H1 (cell line): ENCODE data around the gene MRPL43. TPM values are rescaled to one million over a fixed set of nuclear protein-coding genes. Genes with fewer than 3 reads are reported as not detected.

ENCODE experiments used
- CTCF ChIA-PET: fragments of 300-600 bp; sonication (Branson Sonifier 250); formaldehyde crosslinking; loops from one replicate; lab custom pipeline; 2021; ENCODE audit not compliant: partially characterized antibody; lab: Charles Lee
- POLR2A ChIA-PET: fragments of 300-600 bp; sonication (Branson Sonifier 250); formaldehyde crosslinking; loops from one replicate; lab custom pipeline; 2021; ENCODE audit warnings: inconsistent platforms; ENCODE audit not compliant: partially characterized antibody; lab: Charles Lee
- DNase-seq, 2 experiments: peaks; one replicate each; pipeline versions ENCODE4 v3.0.0 to v3.0.0-alpha.2; 2010 to 2022; ENCODE audit warnings: low spot score in 2 of 2, low read depth in 1 of 2, mixed read lengths in 1 of 2
- FAIRE-seq: peaks from 2 replicates; lab custom pipeline; 2011; peaks lifted over from hg19 to GRCh38; lab: Jason Lieb, UNC
- H2AFZ ChIP-seq: 2 replicates; pipeline ENCODE4 v1.8.1; 2012; ENCODE audit warnings: low read length, inconsistent platforms
- H2AK5ac ChIP-seq: 2 replicates; pipeline ENCODE4 v1.6.1; 2013; ENCODE audit warnings: low read depth, low read length
- H2BK120ac ChIP-seq: replicated peaks from 2 replicates; pipeline ENCODE3; 2013; ENCODE audit warnings: low read depth, low read length, inconsistent platforms
- H2BK12ac ChIP-seq: 2 replicates; pipeline ENCODE4 v1.6.1; 2013; ENCODE audit warnings: low read depth, low read length
- H2BK15ac ChIP-seq: 2 replicates; pipeline ENCODE4 v1.6.1; 2013; ENCODE audit warnings: low read length
- H2BK20ac ChIP-seq: 2 replicates; pipeline ENCODE4 v1.6.1; 2013; ENCODE audit warnings: low read length
- H2BK5ac ChIP-seq: 2 replicates; pipeline ENCODE4 v1.6.1; 2013; ENCODE audit warnings: low read depth, low read length
- H3K14ac ChIP-seq: 2 replicates; pipeline ENCODE4 v1.6.1; 2013; ENCODE audit warnings: inconsistent platforms; ENCODE audit not compliant: insufficient read length
- H3K18ac ChIP-seq: 2 replicates; pipeline ENCODE4 v1.6.1; 2013; ENCODE audit warnings: low read length; ENCODE audit errors: extremely low read depth
- H3K23ac ChIP-seq: 2 replicates; pipeline ENCODE4 v1.6.1; 2013; ENCODE audit warnings: inconsistent platforms; ENCODE audit not compliant: insufficient read length
- H3K23me2 ChIP-seq: 2 replicates; pipeline ENCODE4 v1.6.1; 2013; ENCODE audit warnings: low read depth, low read length
- H3K27ac ChIP-seq: 2 replicates; pipeline ENCODE4 v1.6.1; 2011; ENCODE audit warnings: low read depth, low read length, inconsistent platforms
- H3K27me3 ChIP-seq, 4 experiments: replicated peaks in 1 of 4; 1 replicate in 1 of 4; 2 replicates in 3 of 4; pipeline versions ENCODE4 v1.6.1 to v1.8.1; 2011 to 2013; ENCODE audit warnings: low read length in 3 of 4, mild to moderate bottlenecking in 3 of 4, inconsistent platforms in 2 of 4, mixed read lengths in 2 of 4, moderate library complexity in 1 of 4; ENCODE audit not compliant: control insufficient read depth in 3 of 4, insufficient read depth in 3 of 4; ENCODE audit errors: extremely low read depth in 1 of 4
- H3K36me3 ChIP-seq, 4 experiments: 2 replicates each; pipeline versions ENCODE4 v1.6.1 to v1.8.1; 2011 to 2013; ENCODE audit warnings: mild to moderate bottlenecking in 4 of 4, low read length in 3 of 4, moderate library complexity in 2 of 4, control low read depth in 1 of 4, inconsistent platforms in 1 of 4; ENCODE audit not compliant: insufficient read depth in 4 of 4, control insufficient read depth in 2 of 4
- H3K4ac ChIP-seq: replicated peaks from 2 replicates; pipeline ENCODE3; 2013; ENCODE audit warnings: low read length, low read depth, mixed read lengths, inconsistent platforms; ENCODE audit not compliant: insufficient read length
- H3K4me1 ChIP-seq, 4 experiments: replicated peaks in 1 of 4; 1 replicate in 1 of 4; 2 replicates in 3 of 4; pipeline versions ENCODE4 v1.6.1 to v1.8.1; 2011 to 2013; ENCODE audit warnings: low read length in 3 of 4, inconsistent platforms in 2 of 4, mixed read lengths in 1 of 4; ENCODE audit not compliant: insufficient read depth in 4 of 4, control insufficient read depth in 3 of 4
- H3K4me2 ChIP-seq, 2 experiments: 2 replicates each; pipeline versions ENCODE4 v1.6.1 to v1.8.1; 2011 to 2013; ENCODE audit warnings: low read depth in 2 of 2, low read length in 2 of 2, control low read depth in 1 of 2, inconsistent platforms in 1 of 2, mild to moderate bottlenecking in 1 of 2; ENCODE audit not compliant: insufficient read depth in 1 of 2
- H3K4me3 ChIP-seq, 4 experiments: fragments of 200-600, 300-600 bp in 1 of 4; sonication (generic), shearing (Covaris generic), sonication (Bioruptor Twin) in 1 of 4; 2 replicates each; pipeline versions ENCODE4 v1.5.1 to v1.8.1; 2011 to 2016; ENCODE audit warnings: low read length in 4 of 4, low read depth in 3 of 4, control low read depth in 2 of 4, inconsistent platforms in 2 of 4, mild to moderate bottlenecking in 2 of 4, mixed read lengths in 1 of 4, moderate library complexity in 1 of 4; ENCODE audit not compliant: insufficient read depth in 2 of 4; ENCODE audit errors: extremely low read depth in 1 of 4
- H3K56ac ChIP-seq: replicated peaks from 2 replicates; pipeline ENCODE3; 2013; ENCODE audit warnings: low read depth, mild to moderate bottlenecking, mixed read lengths, low read length, inconsistent platforms; ENCODE audit not compliant: insufficient read length
- H3K79me1 ChIP-seq: 2 replicates; pipeline ENCODE4 v1.6.1; 2013; ENCODE audit warnings: low read depth, low read length, control low read depth
- H3K79me2 ChIP-seq, 2 experiments: 2 replicates each; pipeline versions ENCODE4 v1.6.1 to v1.8.1; 2012 to 2013; ENCODE audit warnings: low read length in 2 of 2, mild to moderate bottlenecking in 2 of 2, inconsistent platforms in 1 of 2; ENCODE audit not compliant: insufficient read depth in 2 of 2, control insufficient read depth in 1 of 2
- H3K9ac ChIP-seq, 4 experiments: replicated peaks in 1 of 4; 1 replicate in 1 of 4; 2 replicates in 3 of 4; pipeline versions ENCODE4 v1.6.1 to v1.8.1; 2011 to 2013; ENCODE audit warnings: low read depth in 3 of 4, low read length in 3 of 4, control low read depth in 2 of 4, mild to moderate bottlenecking in 2 of 4, moderate library complexity in 2 of 4, inconsistent platforms in 1 of 4; ENCODE audit errors: extremely low read depth in 1 of 4
- H3K9me3 ChIP-seq, 2 experiments: 2 replicates each; pipeline versions ENCODE4 v1.6.1 to v1.8.1; 2012 to 2013; ENCODE audit warnings: mild to moderate bottlenecking in 2 of 2, moderate library complexity in 2 of 2, control low read depth in 1 of 2, inconsistent platforms in 1 of 2, low read depth in 1 of 2, low read length in 1 of 2, mixed read lengths in 1 of 2; ENCODE audit not compliant: insufficient read depth in 2 of 2
- H4K20me1 ChIP-seq, 2 experiments: replicated peaks in 1 of 2; 2 replicates each; pipeline versions ENCODE3 to v1.8.1; 2011 to 2013; ENCODE audit warnings: inconsistent platforms in 2 of 2, low read length in 2 of 2, mild to moderate bottlenecking in 1 of 2; ENCODE audit not compliant: insufficient read depth in 2 of 2, control insufficient read depth in 1 of 2
- H4K5ac ChIP-seq: 2 replicates; pipeline ENCODE4 v1.6.1; 2013; ENCODE audit warnings: low read length, low read depth, mixed read lengths, inconsistent platforms; ENCODE audit not compliant: insufficient read length
- H4K8ac ChIP-seq: 2 replicates; pipeline ENCODE4 v1.8.0; 2013; ENCODE audit warnings: mild to moderate bottlenecking, moderate library complexity, low read length, inconsistent platforms; ENCODE audit not compliant: insufficient read depth; ENCODE audit errors: extremely low read depth
- H4K91ac ChIP-seq: replicated peaks from 2 replicates; pipeline ENCODE3; 2013; ENCODE audit warnings: low read length, mixed read lengths, inconsistent platforms; ENCODE audit not compliant: insufficient read length
- RFX5 ChIP-seq: IDR thresholded peaks from 2 replicates; pipeline ENCODE4 v1.6.1; 2011; ENCODE audit warnings: low read depth, low read length, improper control_type of control experiment, borderline replicate concordance
- WGBS, 2 experiments: shearing (Covaris generic) in 1 of 2; methylation state at CpG; one replicate each; pipeline versions ENCODE4 v1.1.6 to v1.1.7; 2013 to 2015; ENCODE audit warnings: low lambda C conversion rate in 2 of 2, mixed read lengths in 2 of 2, inconsistent platforms in 1 of 2, low coverage in 1 of 2, missing lambda C conversion rate in 1 of 2; ENCODE audit not compliant: insufficient replicate concordance in 2 of 2, insufficient coverage in 1 of 2, insufficient read length in 1 of 2; ENCODE audit errors: extremely low coverage in 1 of 2, missing lambda C conversion rate in 1 of 2; 5-methylcytosine and 5-hydroxymethylcytosine counted together
- polyA plus RNA-seq, 7 experiments: library from polyadenylated mRNA; depleted of rRNA in 3 of 7; stranded (reverse) in 5 of 7; unstranded in 2 of 7; fragments of >200 nt in 5 of 7; fragments of 200-250 nt in 2 of 7; gene quantifications; 1 replicate in 5 of 7; 2 replicates in 1 of 7; 4 replicates in 1 of 7; pipeline versions ENCODE4 v1.2.1 to v1.2.3, GENCODE V29; 2011 to 2013; ENCODE audit warnings: missing spikeins in 2 of 7, mixed read lengths in 2 of 7
- total RNA-seq: library from RNA; stranded (reverse); fragmentation: NEBNext Ultra II Directional; extraction: Animal tissue kit (Norgen Biotek cat#: 25700); gene quantifications from 2 replicates; pipeline ENCODE4 v1.2.1, GENCODE V29; 2021
- TF ChIP-seq, protein P1 (sequence below), 3 experiments: IDR thresholded peaks; 1 replicate in 2 of 3; 2 replicates in 1 of 3; pipeline versions ENCODE4 v1.5.1 to v1.6.1; 2011; ENCODE audit warnings: low read length in 3 of 3, mild to moderate bottlenecking in 3 of 3, inconsistent platforms in 2 of 3, low read depth in 1 of 3, moderate library complexity in 1 of 3; ENCODE audit not compliant: insufficient read depth in 1 of 3; ENCODE audit errors: control extremely low read depth in 1 of 3

The MRPL43 gene
- total and polyA plus RNA-seq, 2 of the 8 experiments (the other 6 are each of a cell fraction or from before 2014, with no cell fraction given): 74.1 to 149 TPM

DNA sequence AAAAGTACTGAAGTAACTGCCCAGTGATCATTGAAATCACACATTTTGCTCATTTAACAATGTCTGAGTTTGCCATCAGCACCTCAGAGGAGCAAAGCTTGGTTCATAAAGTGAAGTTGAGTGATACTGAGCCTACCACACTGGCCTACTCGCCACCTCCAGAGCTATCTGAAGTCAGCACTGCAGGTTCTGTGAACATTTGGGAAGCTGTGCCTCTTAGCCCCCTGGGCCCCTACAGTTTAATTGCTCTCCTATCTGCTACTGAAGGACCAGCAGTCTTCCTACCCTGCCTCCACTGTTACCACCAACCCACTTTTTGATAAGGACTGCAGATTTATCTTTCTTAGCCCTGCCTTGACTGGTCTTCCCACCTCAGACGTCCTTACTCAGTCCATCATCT, 20.0 kb downstream of the MRPL43 start:
- peaks cover 7 to 19% (median 10%) of the 10 kb centered on the region in 4 experiments for H3K4me1 ChIP-seq
- no peak overlapping the region for H3K4me3 ChIP-seq
- no peak for DNase-seq
- FAIRE-seq: no peak
- POLR2A ChIA-PET: interaction anchor here (1.1 to 6.0 kb wide), 6 partner anchors 9 to 55 kb away, joined by 3 to 38 read pairs (median 4); partner anchors contain the start of genes LZTS2, MRPL43, SLF2 and TWNK
- 70% methylated on average over 2 of the region's 2 CpGs; no CpG with 5 or more reads in 1 of the 2 experiments for WGBS, 2 experiments
- peaks cover 0 to 7% (median 2%) of the 10 kb centered on the region in 4 experiments; a peak in 1 of 8 replicates for H3K36me3 ChIP-seq
- H2BK12ac ChIP-seq: no peak overlapping the region
- H3K4ac ChIP-seq: no peak overlapping the region
- H3K79me2 ChIP-seq: no peaks in the 10 kb centered on the region
- no peak overlapping the region for H3K9ac ChIP-seq
- peaks cover 9% of the 10 kb centered on the region for H3K23me2 ChIP-seq
- H2AK5ac ChIP-seq: no peak overlapping the region
- H3K4me2 ChIP-seq: no peak overlapping the region
- peaks cover 0 to 3% (median 1%) of the 10 kb centered on the region in 4 experiments; a peak in 1 of 7 replicates for H3K27me3 ChIP-seq
- no peak overlapping the region for H2BK120ac ChIP-seq
- no peaks in the 10 kb centered on the region for H3K9me3 ChIP-seq
- no peak overlapping the region for H3K56ac ChIP-seq
- H4K91ac ChIP-seq: no peak overlapping the region
- H3K14ac ChIP-seq: no peak overlapping the region
- no peak overlapping the region for H2BK5ac ChIP-seq
- H2BK20ac ChIP-seq: no peak overlapping the region
- no peak overlapping the region for H2BK15ac ChIP-seq
- H3K79me1 ChIP-seq: no peaks in the 10 kb centered on the region
- H4K5ac ChIP-seq: no peak overlapping the region
- no peak for TF ChIP-seq RFX5
- TF ChIP-seq, protein P1, sequence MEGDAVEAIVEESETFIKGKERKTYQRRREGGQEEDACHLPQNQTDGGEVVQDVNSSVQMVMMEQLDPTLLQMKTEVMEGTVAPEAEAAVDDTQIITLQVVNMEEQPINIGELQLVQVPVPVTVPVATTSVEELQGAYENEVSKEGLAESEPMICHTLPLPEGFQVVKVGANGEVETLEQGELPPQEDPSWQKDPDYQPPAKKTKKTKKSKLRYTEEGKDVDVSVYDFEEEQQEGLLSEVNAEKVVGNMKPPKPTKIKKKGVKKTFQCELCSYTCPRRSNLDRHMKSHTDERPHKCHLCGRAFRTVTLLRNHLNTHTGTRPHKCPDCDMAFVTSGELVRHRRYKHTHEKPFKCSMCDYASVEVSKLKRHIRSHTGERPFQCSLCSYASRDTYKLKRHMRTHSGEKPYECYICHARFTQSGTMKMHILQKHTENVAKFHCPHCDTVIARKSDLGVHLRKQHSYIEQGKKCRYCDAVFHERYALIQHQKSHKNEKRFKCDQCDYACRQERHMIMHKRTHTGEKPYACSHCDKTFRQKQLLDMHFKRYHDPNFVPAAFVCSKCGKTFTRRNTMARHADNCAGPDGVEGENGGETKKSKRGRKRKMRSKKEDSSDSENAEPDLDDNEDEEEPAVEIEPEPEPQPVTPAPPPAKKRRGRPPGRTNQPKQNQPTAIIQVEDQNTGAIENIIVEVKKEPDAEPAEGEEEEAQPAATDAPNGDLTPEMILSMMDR (IDR thresholded peaks at IDR 0.05; ENCODE audit: control extremely low read depth in 1 of 3, insufficient read depth in 1 of 3, low read depth in 1 of 3, low read length in 3 of 3): no peak
- TF ChIP-seq, all 59 proteins: peak for 0
- Histone ChIP-seq H4K8ac (no peak overlapping the region), H2AFZ (no peak overlapping the region), H3K18ac (no peak overlapping the region), H3K27ac (no peak overlapping the region), H3K23ac (no peak overlapping the region), H4K20me1 (peaks cover 0 to 5% of the 10 kb centered on the region in 2 experiments)
- CTCF ChIA-PET: interaction anchor here (0.5 to 5.4 kb wide), 11 partner anchors 9 to 821 kb away, joined by 3 to 32 read pairs (median 4); no protein-coding TSS in a partner anchor
